GM12801 (cell line): ENCODE results near the gene CCDC170.

Experiments used
- CTCF ChIP-seq: IDR thresholded peaks from one replicate; pipeline ENCODE4 v1.5.1; 2011; ENCODE audit warnings: control low read depth; ENCODE audit not compliant: insufficient read length; ENCODE audit errors: extremely low read depth

The CCDC170 gene

GRCh38 chr6:151493804-151494234 lies at the start of gene CCDC170:
CCDC170 (plus strand) TSS chr6:151494017; CDS start chr6:151494129, 112 bp downstream.
- TF ChIP-seq CTCF, result no peak

GRCh38 chr6:151445482-151445881 lies 48.3 kb upstream of the CCDC170 start:
- TF ChIP-seq CTCF, result no peak

GRCh38 chr6:151447237-151447636 lies 46.6 kb upstream of the CCDC170 start:
- no peak for TF ChIP-seq CTCF

- TF ChIP-seq CTCF, result no peak
Measured at GRCh38 chr6:151448623-151449022, 45.2 kb upstream of the CCDC170 start.

- TF ChIP-seq CTCF, result no peak
Measured at GRCh38 chr6:151451417-151451949, 42.3 kb upstream of the CCDC170 start.

GRCh38 chr6:151451950-151452749 lies 41.7 kb upstream of the CCDC170 start, which contains the start of gene RMND1:
RMND1 (minus strand) TSS chr6:151452126; CDS start chr6:151445811, 6,315 bp downstream.
- TF ChIP-seq CTCF, result no peak

- TF ChIP-seq CTCF, result no peak
Measured at GRCh38 chr6:151452750-151453427, 40.9 kb upstream of the CCDC170 start.
